BLaER1 (cell line): ENCODE data around the gene DENR.
"Not testable (repeated sequence)": the region's sequence is repeated elsewhere in the genome, so short reads cannot be mapped to it uniquely, and the experiment has no call there.

Source experiments
- H3K27ac ChIP-seq: shearing (Covaris generic); formaldehyde crosslinking; 2 replicates; pipeline ENCODE4 v1.8.1; 2022
- H3K27me3 ChIP-seq: shearing (Covaris generic); formaldehyde crosslinking; 2 replicates; pipeline ENCODE4 v1.8.1; 2022
- H3K36me3 ChIP-seq: shearing (Covaris generic); formaldehyde crosslinking; 2 replicates; pipeline ENCODE4 v1.8.1; 2022
- H3K4me1 ChIP-seq: shearing (Covaris generic); formaldehyde crosslinking; 2 replicates; pipeline ENCODE4 v1.8.1; 2022
- H3K4me2 ChIP-seq: shearing (Covaris generic); formaldehyde crosslinking; 2 replicates; pipeline ENCODE4 v1.8.1; 2022
- H3K4me3 ChIP-seq: shearing (Covaris generic); formaldehyde crosslinking; 2 replicates; pipeline ENCODE4 v1.8.1; 2022
- H3K9ac ChIP-seq: shearing (Covaris generic); formaldehyde crosslinking; 2 replicates; pipeline ENCODE4 v1.8.1; 2022
- H3K9me3 ChIP-seq: shearing (Covaris generic); formaldehyde crosslinking; 2 replicates; pipeline ENCODE4 v1.8.1; 2022
- H4K20me1 ChIP-seq: shearing (Covaris generic); formaldehyde crosslinking; 2 replicates; pipeline ENCODE4 v1.8.1; 2022
- Cebpa-rat ChIP-seq: shearing (Covaris generic); IDR thresholded peaks from 2 replicates; pipeline ENCODE4 v1.8.1; 2022

The DENR gene

DNA sequence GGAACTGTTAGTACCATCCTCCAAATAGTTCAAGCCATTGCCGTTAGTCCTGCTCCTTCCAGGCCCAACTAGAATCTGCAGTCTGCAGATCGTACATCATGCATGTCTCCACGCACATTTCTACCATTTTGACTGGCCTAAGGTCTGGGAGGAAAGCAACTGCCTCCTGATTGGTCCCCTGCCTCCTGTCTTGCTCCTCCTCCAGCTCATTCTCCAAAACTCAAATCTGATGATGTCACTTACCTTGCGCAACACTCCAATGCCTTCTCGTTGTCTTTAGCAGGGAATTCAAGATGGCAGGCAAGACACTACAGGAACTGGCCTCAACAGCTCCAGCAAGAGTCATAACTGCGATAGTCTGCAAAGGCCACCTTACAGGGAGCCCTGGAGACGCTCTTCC, 12.3 kb upstream of the DENR start:
- H3K36me3 ChIP-seq, result no peaks in the 10 kb centered on the region
- peaks cover 16% of the 10 kb centered on the region for H3K4me1 ChIP-seq
- no peaks in the 10 kb centered on the region for H3K9me3 ChIP-seq

DNA sequence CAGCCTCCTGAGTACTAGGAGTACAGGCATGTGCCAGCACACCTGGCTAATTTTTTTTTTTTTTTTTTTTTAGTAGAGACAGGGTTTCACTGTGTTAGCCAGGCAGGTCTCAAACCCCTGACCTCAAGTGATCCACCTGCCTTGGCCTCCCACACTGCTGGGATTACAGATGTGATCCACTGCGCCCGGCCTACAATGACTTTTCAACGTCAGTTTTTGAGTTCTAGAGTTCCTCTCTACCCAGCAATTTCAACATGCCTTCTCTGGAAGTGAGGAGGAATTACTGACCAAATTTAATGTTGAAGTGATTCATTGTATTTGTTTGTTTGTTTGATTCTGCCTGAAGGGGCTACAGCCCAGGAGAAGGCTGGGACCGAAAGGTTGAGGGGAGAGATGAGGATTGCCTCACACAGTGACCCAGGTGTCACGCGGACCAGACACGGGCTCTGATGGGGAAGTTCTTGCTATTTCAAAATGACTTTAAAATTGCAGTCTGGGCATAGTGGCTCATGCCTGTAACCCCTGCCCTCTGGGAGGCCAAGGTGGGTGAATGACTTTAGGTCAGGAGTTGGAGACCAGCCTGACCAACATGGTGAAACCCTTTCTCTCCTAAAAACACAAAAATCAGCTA, 8.6 kb upstream of the DENR start:
- Histone ChIP-seq H3K9me3 (no peaks in the 10 kb centered on the region), H3K27ac (no peak overlapping the region), H3K4me3 (no peak overlapping the region), H3K4me1 (0 out of 2 replicates have a peak, but pooled peaks cover 8% of the 10 kb centered on the region), H3K36me3 (no peaks in the 10 kb centered on the region), H3K9ac (no peak overlapping the region), H3K4me2 (no peak overlapping the region), H4K20me1 (no peaks in the 10 kb centered on the region), H3K27me3 (no peaks in the 10 kb centered on the region)
- TF ChIP-seq Cebpa-rat, result no peak

More for the DNA sequence above, 12.3 kb upstream of the DENR start:
- TF ChIP-seq Cebpa-rat, result peak; percentile 60; the same call in 1 of the 2 replicates
- no peak overlapping the region for H3K4me2 ChIP-seq
- no peaks in the 10 kb centered on the region for H3K27me3 ChIP-seq
- no peak overlapping the region for H3K4me3 ChIP-seq
- no peaks in the 10 kb centered on the region for H4K20me1 ChIP-seq
- no peak overlapping the region for H3K9ac ChIP-seq
- H3K27ac ChIP-seq, result no peak overlapping the region

DNA sequence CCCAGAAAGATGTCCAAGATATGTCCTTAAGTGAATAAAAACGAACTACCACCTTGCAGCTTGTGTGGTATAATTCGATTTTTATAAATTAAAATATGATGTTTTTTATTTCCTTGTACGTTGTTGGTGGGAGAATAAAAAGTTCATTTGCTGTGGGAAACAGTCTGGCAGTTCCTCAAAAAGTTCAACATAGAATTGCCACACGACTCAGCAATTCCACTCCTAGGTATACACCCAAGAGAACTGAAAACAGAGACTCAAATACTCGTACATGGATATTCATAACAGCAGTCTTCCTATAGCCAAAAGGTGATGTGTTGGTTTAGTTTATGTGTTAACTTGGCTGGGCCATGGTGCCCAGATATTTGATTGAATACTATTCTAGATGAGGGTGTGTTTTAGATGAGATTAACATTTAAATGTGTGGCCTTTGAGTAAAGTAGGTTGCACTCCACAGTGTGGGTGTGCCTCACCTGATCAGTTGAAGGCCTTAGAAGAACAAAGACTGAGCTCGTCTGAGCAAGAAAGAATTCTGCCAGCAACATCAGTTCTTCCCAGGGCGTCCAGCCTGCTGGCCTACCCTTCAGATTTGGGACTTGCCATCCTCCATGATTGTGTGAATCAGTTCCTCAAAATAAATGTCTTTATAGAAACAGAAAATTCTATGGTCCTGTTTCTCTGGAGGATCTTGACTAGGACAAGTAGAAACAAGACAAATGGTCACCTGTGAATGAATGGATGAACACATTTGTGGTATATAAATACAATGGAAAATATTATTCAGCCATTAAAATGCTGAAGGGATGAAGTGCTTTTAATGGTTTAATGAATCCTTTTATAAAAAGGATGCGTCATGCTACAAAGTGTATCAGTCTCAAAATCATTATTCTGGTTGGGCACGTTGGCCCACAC, 5.1 kb upstream of the DENR start:
- no peaks in the 10 kb centered on the region for H3K9me3 ChIP-seq
- H4K20me1 ChIP-seq, result no peaks in the 10 kb centered on the region
- no peaks in the 10 kb centered on the region for H3K27me3 ChIP-seq
- H3K9ac ChIP-seq, result no peak overlapping the region
- TF ChIP-seq Cebpa-rat, result no peak
- H3K4me1 ChIP-seq, result peaks cover 12% of the 10 kb centered on the region; the same call in 1 of the 2 replicates
- H3K4me2 ChIP-seq, result no peak overlapping the region
- H3K27ac ChIP-seq, result no peak overlapping the region
- H3K36me3 ChIP-seq, result no peaks in the 10 kb centered on the region
- no peak overlapping the region for H3K4me3 ChIP-seq

DNA sequence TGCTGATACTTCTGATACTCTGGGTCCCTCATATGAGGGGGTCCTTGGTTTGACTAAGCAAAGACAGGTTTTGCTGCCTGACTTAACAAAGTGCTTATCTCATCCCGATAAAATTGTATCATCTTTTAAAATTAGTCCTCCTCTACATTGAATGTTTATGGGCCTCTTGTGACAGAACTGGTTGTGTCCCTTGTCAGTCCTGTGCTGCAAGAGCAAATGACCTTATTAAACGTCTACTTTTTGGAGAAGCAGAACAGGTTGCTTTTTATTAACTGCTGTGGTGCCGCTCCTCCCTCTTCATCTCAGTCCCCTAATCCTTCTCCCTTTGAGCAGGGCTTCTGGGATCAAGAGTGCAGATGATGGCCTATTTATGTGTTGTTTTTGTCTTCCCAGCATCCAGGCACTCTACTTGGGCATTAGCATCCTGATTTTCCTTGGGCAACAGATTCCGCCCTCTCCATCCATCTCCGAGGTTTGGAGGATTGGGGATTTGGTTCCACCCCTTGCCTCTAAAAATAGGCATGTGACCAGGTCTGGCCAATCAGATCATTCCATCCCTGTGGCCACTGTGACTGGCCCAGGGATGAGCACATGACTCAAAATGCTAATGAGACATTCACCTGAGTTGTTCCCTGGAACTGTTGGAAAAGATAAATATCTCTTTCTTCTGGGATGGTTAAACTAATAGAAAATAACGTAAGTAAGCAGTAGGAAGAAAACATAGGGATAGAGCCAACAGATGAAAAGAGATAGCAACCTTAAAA, 2.9 kb upstream of the DENR start:
- Histone ChIP-seq H3K27me3 (no peaks in the 10 kb centered on the region), H3K36me3 (peaks cover 9% of the 10 kb centered on the region), H3K27ac (no peak overlapping the region), H3K9ac (no peak overlapping the region), H3K9me3 (no peaks in the 10 kb centered on the region), H3K4me1 (peaks cover 18% of the 10 kb centered on the region), H3K4me3 (no peak overlapping the region), H4K20me1 (0 out of 2 replicates have a peak, but pooled peaks cover 4% of the 10 kb centered on the region), H3K4me2 (no peak overlapping the region)
- no peak for TF ChIP-seq Cebpa-rat

DNA sequence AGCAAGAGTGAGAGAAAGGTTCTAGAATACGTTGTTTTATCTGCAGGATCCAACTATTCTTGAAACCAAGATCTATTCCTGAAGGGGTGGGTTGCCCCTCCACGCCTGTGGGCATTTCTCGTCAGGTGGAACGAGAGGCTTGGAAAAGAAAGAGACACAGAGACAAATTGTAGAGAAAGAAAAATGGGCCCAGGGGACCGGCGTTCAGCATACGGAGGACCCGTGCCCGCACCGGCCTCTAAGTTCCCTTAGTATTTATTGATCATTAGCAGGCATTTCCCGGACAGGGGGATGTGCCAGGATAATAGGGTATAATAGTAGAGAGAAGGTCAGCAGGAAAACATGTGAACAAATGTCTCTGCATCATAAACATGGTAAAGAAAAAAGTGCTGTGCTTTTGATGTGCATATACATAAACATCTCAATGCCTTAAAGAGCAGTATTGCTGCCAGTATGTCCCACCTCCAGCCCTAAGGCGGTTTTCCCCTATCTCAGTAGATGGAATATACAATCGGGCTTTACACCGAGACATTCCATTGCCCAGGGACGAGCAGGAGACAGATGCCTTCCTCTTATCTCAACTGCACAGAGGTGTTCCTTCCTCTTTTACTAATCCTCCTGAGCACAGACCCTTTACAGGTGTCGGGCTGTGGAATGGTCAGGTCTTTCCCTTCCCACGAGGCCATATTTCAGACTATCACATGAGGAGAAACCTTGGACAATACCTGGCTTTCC, 1.7 kb upstream of the DENR start:
- not testable (repeated sequence) for H3K4me3 ChIP-seq, H3K27ac ChIP-seq, H4K20me1 ChIP-seq, H3K27me3 ChIP-seq, H3K9ac ChIP-seq, H3K4me2 ChIP-seq, H3K9me3 ChIP-seq
- Histone ChIP-seq H3K36me3 (peaks cover 21% of the 10 kb centered on the region), H3K4me1 (peaks cover 18% of the 10 kb centered on the region)

DNA sequence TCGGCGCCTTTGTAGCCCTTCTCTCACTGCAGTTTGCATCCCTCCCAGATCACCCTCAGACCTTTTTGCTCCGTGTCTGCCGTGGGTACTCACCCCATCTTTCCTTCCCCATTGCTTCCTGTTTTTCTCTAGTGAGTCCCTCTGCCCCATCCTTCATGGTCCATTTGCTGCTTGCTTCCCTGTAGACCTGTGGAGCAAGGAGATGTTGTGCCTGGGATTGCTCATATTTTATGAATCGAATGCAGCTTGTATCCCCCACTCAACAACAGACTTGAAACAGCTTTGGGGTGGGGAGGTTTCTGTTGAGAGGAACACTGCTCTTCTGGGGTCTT, 661 bp downstream of the DENR start:
- H3K36me3 ChIP-seq, result peaks cover 44% of the 10 kb centered on the region

DNA sequence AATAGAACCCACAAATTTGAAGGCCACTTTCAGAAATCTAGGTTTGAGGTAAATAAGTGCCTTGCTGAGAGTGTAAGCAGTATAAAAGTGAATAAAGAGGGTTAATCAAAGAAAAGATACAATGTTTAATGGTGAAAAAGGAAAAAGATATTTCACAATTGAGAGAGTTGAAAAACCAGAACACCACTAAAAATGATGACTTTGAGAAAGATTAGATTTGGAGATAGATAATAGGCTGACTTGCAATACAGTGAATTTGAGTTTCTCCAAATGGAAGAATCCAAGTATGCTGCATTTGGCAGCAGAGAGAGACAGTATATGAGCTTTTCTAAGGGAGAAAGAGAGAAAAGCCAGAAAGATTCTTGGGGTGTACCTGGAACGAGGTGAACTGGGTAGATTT, 2.2 kb downstream of the DENR start:
- Histone ChIP-seq H3K27me3 (no peaks in the 10 kb centered on the region), H3K9ac (no peak overlapping the region), H3K27ac (no peak overlapping the region), H3K4me2 (no peak overlapping the region), H3K9me3 (no peaks in the 10 kb centered on the region), H3K4me3 (no peak overlapping the region), H4K20me1 (peaks cover 45% of the 10 kb centered on the region), H3K36me3 (peaks cover 59% of the 10 kb centered on the region), H3K4me1 (peaks cover 18% of the 10 kb centered on the region)
- TF ChIP-seq Cebpa-rat, result no peak

More for the DNA sequence above, 661 bp downstream of the DENR start:
- Histone ChIP-seq H3K9me3 (no peaks in the 10 kb centered on the region), H3K9ac (peak overlapping the region; percentile 99), H3K4me3 (peak overlapping the region; percentile 93), H3K4me1 (peaks cover 18% of the 10 kb centered on the region), H3K4me2 (peak overlapping the region; percentile 82), H3K27ac (peak overlapping the region; percentile 97), H4K20me1 (peaks cover 30% of the 10 kb centered on the region; the same call in 1 of the 2 replicates), H3K27me3 (no peaks in the 10 kb centered on the region)
- no peak for TF ChIP-seq Cebpa-rat

DNA sequence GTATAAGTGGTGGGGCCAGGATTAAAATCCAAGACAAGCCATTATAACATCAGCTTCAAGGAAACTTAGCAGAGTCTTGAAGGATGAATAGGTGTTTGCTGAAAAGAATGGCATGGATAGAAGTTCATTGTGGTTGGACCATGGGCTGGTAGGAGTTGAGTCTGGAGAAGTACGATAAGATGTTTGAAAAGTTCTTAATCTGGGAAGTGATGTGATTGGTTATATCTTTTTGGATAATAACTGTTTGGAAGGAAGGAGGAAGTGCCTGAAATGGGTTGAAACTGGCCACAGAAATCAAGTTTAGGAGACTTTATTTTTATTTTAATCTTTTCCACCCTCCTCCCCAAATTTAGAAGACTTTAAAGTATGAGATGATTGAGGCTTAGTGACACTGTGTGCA, 4.9 kb downstream of the DENR start:
- Histone ChIP-seq H3K9ac (no peak overlapping the region), H3K4me1 (peaks cover 14% of the 10 kb centered on the region), H3K27me3 (no peaks in the 10 kb centered on the region), H3K9me3 (no peaks in the 10 kb centered on the region), H3K27ac (no peak overlapping the region), H3K4me3 (no peak overlapping the region), H3K4me2 (no peak overlapping the region), H4K20me1 (peaks cover 72% of the 10 kb centered on the region), H3K36me3 (peaks cover 85% of the 10 kb centered on the region)
- no peak for TF ChIP-seq Cebpa-rat

DNA sequence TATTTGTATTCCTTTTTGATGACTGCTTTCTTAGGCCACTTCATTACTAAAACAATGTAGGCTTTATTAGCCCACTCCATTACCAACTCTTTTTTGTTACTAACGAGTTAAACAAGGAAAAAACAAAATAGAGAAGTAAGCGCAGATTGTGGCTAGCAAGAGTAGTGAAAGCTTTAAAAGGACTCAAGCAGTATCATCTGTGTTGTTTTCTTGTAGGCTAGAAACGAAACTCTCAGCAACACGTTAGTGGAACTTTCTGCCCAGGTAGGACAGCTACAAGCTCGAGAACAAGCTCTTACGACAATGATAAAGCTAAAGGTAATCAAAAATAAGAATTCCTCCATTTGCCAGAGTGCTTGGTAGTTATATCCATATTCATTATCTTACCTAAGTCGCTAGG, 32.9 kb downstream of the DENR start:
- Histone ChIP-seq H3K9ac (no peak overlapping the region), H4K20me1 (no peaks in the 10 kb centered on the region), H3K4me1 (no peaks in the 10 kb centered on the region), H3K27ac (no peak overlapping the region), H3K9me3 (no peaks in the 10 kb centered on the region), H3K36me3 (no peaks in the 10 kb centered on the region), H3K4me3 (no peak overlapping the region), H3K4me2 (no peak overlapping the region), H3K27me3 (no peaks in the 10 kb centered on the region)
- no peak for TF ChIP-seq Cebpa-rat
